Measurements from ENCODE around the gene SPATA3.
"Not testable (repeated sequence)": the region's sequence is repeated elsewhere in the genome, so short reads cannot be mapped to it uniquely, and the experiment has no call there.

Gene SPATA3

GRCh38 chr2:231012463-231012862, 16.5 kb downstream of the SPATA3 start:
- no peak overlapping the region for H3K4me3 ChIP-seq (ENCODE audit: low read length)
- no peak for DNase-seq (ENCODE audit: low read depth, low spot score)

GRCh38 chr2:231013820-231014219, 17.9 kb downstream of the SPATA3 start:
- no peak for DNase-seq (ENCODE audit: low read depth, low spot score)
- H3K4me3 ChIP-seq (ENCODE audit: low read length) = no peak overlapping the region

DNA sequence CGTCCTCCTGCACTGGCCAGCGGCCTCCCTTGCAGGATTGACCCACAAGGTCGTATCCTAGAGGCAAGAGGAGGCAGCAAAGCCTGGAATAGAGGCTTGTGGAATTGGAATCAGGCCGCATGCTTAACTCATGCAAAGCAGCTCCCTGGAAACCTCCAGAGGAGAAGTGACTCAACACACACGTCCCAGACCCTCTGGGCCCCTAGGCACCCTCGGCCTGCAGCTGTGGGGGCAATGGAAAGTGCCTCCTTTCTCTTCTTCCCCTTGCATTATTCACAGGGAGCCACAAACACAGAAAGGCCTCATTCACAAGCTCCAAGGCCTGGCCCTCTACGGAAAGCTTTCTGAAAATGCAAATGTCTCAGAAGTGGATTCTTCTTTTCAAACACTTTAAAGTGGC, 19.6 kb downstream of the SPATA3 start:
- H3K4me3 ChIP-seq (ENCODE audit: low read length) = no peak overlapping the region
- no peak for DNase-seq (ENCODE audit: low read depth, low spot score)

DNA sequence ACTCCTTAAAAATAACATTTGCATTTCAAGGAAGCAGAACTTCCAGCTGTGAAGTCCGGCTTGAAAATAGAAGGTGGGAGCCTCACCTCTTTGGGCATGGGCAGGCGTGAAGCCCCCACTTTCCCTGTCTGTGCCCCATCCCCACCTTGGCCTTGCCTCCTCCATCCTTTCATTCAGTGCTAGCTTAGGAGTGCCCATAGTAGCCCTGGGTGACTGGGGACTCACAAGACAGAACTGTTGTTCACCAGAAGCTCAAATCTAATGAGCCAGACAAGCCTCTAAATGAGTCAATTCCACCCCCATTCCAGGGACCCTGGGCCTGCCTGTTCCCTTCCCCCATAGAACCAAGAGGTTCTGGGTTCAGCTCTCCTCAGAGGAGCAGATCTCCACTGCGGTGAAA, 20.0 kb downstream of the SPATA3 start:
- DNase-seq (ENCODE audit: low read depth, low spot score) = no peak
- H3K4me3 ChIP-seq (ENCODE audit: low read length) = no peak overlapping the region

- DNase-seq (ENCODE audit: low read depth, low spot score) = no peak
- no peak overlapping the region for H3K4me3 ChIP-seq (ENCODE audit: low read length)
Observed at GRCh38 chr2:231016566-231017230, 20.8 kb downstream of the SPATA3 start.

DNA sequence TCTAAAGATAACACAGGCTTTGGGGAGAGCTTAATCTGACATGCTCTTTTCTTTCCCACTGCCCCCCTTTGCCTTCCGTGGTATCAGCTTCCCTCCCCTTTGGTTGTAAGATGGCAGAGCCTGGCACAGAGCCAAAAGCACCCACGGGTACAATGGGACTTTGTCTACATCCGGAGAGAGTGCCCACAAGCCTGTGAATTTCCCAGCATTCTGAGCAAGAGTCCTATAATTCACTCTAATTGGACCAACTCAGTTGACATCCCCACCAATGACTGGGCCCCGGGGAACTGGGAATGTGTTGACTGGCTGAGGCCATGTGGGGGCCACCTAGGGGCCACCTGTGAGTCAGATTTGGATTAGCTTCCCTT, 21.3 kb downstream of the SPATA3 start:
- DNase-seq (ENCODE audit: low read depth, low spot score) = peak; percentile 25

DNA sequence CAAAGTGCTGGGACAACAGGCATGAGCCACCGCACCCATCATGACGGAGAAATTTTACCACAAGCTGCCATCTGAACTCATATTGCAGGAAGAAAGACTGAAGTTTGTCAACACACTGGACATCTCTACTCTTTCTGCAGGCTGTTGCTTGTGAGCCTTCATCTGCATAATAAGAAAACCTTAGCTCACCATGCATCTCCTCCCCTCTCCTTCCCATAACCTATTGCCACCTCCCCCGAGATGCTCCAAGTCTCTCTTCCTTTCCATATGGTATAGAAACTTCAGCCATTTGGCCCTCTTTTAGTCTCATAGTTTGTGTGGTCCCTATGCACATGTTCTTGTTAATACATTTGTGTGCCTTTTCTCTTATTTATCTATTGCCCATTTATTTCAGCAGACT, 22.3 kb downstream of the SPATA3 start:
- DNase-seq (ENCODE audit: low read depth, low spot score) = no peak
- H3K4me3 ChIP-seq (ENCODE audit: low read length) = no peak overlapping the region

More for the DNA sequence above, 21.3 kb downstream of the SPATA3 start:
- H3K4me3 ChIP-seq (ENCODE audit: low read length) = no peak overlapping the region

DNA sequence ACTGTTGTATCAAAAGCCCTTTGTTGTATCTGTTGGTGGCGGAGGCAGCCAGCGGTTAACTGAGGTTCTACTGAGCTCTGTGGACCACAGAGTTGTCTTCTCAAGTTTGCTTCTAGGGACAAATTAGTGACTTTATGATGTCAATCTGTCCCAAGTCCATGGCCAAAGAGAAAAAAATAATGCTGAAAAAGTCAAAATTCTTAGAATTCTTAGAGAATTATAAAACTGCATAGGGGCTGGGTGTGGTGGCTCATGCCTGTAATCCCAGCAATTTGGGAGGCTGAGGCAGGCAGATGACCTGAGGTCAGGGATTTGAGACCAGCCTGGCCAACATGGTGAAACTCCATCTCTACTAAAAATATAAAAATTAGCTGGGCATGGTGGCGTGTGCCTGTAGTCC, 29.1 kb downstream of the SPATA3 start:
- not testable (repeated sequence) for DNase-seq (ENCODE audit: low read depth, low spot score); H3K4me3 ChIP-seq (ENCODE audit: low read length)

GRCh38 chr2:231028889-231029288, 33.0 kb downstream of the SPATA3 start:
- H3K4me3 ChIP-seq (ENCODE audit: low read length) = no peak overlapping the region
- DNase-seq (ENCODE audit: low read depth, low spot score) = no peak

DNA sequence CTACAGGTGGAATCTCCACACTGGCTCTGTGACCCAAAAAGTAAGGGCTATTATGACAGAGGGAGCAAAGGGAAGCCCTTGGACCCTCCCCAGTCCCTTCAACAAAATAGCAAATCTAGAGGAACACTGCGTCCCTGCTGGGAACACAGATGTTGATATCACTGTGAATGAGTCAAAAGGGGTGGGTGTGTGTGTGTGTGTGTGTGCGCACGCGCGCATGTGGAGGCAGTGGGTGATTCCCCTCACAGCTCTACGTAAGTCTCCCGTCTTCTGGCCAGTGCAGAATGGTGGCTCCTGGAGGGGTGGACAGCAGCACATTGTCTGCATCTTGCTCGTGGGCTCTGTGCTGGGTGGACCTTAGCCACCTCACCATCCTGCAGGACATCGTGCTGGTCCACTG, 33.6 kb downstream of the SPATA3 start:
- no peak for DNase-seq (ENCODE audit: low read depth, low spot score)
- H3K4me3 ChIP-seq (ENCODE audit: low read length) = no peak overlapping the region

- DNase-seq (ENCODE audit: low read depth, low spot score) = no peak
- no peak overlapping the region for H3K4me3 ChIP-seq (ENCODE audit: low read length)
Observed at GRCh38 chr2:231030725-231031124, 34.8 kb downstream of the SPATA3 start.

GRCh38 chr2:231032575-231033140, 36.7 kb downstream of the SPATA3 start:
- no peak for DNase-seq (ENCODE audit: low read depth, low spot score)
- H3K4me3 ChIP-seq (ENCODE audit: low read length) = no peak overlapping the region

DNA sequence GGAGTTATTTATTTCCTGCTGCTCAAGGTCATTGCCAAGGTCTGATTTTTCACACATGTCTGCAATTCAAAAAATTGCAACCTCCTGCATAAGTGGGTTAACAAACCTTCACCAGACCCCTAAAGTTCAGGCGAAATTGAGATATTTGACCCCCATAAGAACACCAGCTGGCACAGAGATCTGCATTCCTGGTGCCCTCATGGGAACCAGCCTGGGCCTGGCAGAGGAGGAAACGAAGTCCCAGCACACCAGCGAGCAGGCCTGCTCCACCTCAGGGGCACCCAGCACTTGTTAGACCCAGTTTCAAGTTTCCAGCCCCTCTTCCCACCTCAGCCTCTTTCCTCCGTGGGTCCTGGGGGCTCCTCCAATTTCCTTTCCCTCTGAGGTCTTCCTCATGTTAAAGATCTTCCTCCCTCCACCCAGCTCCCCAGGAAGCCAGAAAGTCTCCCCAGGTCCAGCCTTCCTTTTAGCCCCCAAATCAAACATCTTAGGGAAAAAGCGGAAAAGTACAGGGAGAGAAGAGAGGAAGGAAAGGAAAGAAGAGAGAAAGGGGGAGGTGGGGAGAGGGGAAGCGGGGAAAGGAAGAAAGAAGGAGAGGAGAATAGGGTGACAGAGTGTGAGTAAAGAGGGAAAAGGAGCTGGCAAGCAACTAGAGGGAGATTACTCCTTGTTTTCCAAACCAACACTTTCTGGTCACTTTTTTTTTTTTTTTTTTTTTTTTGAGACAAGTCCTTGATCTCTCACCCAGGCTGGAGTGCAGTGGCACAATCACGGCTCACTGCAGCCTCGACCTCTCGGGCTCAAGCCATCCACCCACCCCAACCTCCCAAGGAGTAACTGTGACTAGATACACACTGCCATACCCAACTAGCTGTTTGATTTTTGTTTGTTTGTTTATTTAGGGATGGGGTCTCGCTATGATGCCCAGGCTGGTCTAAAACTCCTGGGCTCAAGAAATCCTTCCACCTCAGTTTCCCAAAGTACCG, 37.5 kb downstream of the SPATA3 start:
- no peak for DNase-seq (ENCODE audit: low read depth, low spot score)
- H3K4me3 ChIP-seq (ENCODE audit: low read length) = no peak overlapping the region

DNA sequence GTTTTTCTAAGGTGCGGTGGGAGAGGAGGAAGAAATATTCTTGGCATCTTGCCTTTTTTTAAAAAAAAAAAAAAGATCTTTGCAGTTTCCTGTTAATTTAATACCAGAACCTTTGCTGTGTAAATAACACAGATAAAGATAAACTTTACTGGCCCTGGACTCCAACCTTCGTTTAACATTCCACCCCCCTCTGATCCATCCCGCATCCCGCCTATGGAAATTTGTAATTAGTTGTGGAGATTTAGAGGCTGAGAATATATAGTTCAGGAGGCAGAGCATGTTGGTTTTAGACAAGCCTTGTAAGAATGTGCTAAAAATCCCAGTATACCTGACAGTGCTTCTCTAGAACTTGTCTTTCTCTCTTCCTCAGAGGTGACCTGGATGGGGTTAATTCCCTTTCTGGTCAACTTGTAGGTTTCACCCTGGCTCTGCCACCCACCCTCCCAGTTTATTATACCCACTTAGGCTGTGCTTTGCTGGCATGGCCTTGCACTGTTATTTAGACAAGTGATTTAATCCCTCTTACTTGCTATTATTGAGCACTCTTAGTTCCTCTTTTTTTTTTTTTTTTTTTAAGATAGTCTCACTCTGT, 38.5 kb downstream of the SPATA3 start:
- no peak for DNase-seq (ENCODE audit: low read depth, low spot score)

GRCh38 chr2:231036131-231036530, 40.2 kb downstream of the SPATA3 start:
- DNase-seq (ENCODE audit: low read depth, low spot score) = no peak
- H3K4me3 ChIP-seq (ENCODE audit: low read length) = no peak overlapping the region

More for the DNA sequence above, 38.5 kb downstream of the SPATA3 start:
- no peak overlapping the region for H3K4me3 ChIP-seq (ENCODE audit: low read length)

GRCh38 chr2:231036578-231037106, 40.7 kb downstream of the SPATA3 start:
- no peak overlapping the region for H3K4me3 ChIP-seq (ENCODE audit: low read length)
- no peak for DNase-seq (ENCODE audit: low read depth, low spot score)

DNA sequence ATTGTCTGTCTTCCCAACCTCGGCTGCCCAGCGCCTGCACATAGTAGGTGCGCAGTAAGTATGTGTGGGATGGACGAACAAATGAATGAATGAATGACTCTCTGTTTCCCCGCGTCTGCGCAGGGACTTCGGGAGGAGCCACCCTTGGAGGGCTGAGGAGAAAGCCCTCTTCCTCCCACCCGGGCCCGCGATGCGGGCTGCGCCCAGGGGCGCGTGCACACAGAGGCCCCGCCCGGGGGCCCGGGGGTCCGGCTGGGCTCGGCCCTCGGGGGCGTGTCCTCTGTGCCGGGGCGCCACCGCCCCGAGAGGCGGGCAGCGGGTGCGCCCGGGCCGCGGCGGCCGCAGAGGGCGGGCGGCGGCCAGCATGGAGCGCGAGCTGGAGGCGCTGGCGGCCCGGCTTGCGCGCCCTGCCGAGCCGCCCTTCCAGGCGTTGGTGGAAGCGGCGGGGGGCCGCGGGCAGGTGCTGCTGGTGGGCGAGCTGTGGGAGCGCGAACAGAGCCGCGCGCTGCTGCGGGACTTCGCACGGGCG, 41.3 kb downstream of the SPATA3 start, which contains the start of gene C2orf72:
Gene C2orf72, plus strand, starts transcription at position 322 of the 529 bp plus-strand sequence. Its CDS starts 43 bp downstream, at position 365.
- no peak for DNase-seq (ENCODE audit: low read depth, low spot score)
- no peak within 1 kb of the TSS for H3K4me3 ChIP-seq (ENCODE audit: low read length)

- no peak overlapping the region for H3K4me3 ChIP-seq (ENCODE audit: low read length)
Observed at GRCh38 chr2:231037731-231038482, 42.0 kb downstream of the SPATA3 start.

More at GRCh38 chr2:231037731-231038482, 42.0 kb downstream of the SPATA3 start:
- no peak for DNase-seq (ENCODE audit: low read depth, low spot score)

All from Jurkat, Clone E6-1 (cell line).